Measurements from ENCODE around the gene PLA2G2E.

Gene PLA2G2E

DNA sequence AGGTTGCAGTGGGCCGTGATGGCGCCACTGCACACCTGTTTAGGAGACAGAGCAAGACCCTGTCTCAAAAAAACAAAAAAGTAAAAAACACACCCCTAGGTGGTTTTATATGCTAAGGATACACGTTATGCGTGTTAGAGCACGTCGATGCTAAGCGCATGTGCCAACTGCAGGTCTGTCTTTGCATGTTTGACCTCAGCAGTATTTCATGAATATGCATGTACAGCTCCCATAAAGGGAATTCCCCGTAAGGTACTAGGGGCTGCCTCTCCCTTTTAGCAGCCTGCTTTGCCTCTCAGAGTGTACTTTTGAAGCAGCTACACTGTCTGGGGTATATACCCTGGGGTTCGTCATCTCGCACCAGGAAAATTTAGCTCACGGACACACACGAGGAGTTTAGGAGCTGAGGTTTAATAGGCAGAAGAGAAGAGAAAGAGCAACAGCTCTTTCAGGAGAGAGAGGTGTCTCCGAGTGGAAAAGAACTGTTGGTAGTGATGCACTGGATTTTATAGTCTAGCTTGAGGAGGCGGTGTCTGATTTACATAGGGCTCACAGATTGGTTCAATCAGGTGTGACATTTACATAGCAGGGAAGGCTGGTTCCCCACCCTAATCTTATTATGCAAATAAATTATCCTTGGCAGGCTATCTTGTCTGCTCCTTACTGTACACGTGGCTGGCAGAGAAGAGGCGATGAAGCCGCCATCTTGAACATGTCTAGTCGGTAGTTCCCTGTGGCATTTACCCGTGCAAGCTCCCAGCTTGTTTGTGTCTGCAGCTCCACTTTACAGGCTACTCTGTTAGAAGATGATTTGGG is 45.4 kb downstream of the PLA2G2E start:
- in situ Hi-C loops (cut with HindIII; ENCODE audit: low sequenced_read_pairs): no loop called here
- no peak for DNase-seq (ENCODE audit: low read depth)
- TF ChIP-seq, protein P1, sequence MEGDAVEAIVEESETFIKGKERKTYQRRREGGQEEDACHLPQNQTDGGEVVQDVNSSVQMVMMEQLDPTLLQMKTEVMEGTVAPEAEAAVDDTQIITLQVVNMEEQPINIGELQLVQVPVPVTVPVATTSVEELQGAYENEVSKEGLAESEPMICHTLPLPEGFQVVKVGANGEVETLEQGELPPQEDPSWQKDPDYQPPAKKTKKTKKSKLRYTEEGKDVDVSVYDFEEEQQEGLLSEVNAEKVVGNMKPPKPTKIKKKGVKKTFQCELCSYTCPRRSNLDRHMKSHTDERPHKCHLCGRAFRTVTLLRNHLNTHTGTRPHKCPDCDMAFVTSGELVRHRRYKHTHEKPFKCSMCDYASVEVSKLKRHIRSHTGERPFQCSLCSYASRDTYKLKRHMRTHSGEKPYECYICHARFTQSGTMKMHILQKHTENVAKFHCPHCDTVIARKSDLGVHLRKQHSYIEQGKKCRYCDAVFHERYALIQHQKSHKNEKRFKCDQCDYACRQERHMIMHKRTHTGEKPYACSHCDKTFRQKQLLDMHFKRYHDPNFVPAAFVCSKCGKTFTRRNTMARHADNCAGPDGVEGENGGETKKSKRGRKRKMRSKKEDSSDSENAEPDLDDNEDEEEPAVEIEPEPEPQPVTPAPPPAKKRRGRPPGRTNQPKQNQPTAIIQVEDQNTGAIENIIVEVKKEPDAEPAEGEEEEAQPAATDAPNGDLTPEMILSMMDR (IDR thresholded peaks at IDR 0.05; ENCODE audit: low read depth, low read length, missing control alignments): no peak
- H3K4me3 ChIP-seq (ENCODE audit: low read depth, low read length): no peak overlapping the region

DNA sequence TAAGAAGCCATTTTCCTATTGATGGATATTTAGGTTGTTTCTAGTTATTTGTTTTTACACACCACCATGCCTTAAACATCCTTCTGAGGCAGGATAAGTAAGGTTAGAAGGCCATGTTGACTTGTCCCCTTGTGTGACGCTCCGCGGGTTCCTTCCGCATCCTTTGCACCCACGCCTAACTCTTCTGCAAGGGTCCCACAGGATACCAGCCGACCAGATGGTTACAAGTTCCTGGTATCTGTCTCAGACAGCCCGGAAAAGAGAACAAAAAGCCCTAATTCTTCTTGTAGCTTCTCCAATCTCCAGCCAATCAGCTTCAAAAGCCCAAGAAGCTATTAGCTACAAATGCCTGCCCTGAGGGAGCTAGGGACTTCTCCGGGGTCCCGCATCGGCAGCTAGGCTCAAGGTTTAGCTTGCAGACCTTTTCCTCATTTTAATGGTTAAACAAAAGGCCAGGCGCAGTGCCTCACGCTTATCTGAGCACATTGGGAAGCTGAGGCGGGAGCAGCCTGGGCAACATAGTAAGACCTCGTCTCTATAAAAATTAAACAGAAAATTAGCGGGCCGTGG is 46.2 kb downstream of the PLA2G2E start:
- TF ChIP-seq, protein P1 (IDR thresholded peaks at IDR 0.05; ENCODE audit: low read depth, low read length, missing control alignments): no peak
- in situ Hi-C loops (cut with HindIII; ENCODE audit: low sequenced_read_pairs): no loop called here
- no peak for DNase-seq (ENCODE audit: low read depth)
- H3K4me3 ChIP-seq (ENCODE audit: low read depth, low read length): no peak overlapping the region

DNA sequence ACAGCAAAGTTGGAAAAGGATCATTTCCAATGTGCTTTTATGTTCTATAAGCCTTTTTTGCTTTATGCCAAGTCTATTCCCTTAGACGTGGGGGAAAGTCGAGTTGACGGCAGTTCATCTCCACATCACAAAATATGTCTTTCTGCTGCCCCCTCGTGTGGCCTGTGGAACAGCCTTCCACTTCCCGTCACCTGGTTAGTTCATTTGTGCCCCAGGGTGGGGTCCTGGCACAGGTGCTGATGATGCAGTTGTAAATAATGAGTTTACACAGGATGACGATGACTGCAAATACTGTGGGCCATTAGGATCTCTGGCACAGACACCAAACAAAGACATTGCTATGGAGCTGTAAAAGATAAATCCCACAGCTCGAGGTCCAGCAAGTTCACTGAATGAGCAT is 51.2 kb downstream of the PLA2G2E start:
- H3K4me3 ChIP-seq (ENCODE audit: low read depth, low read length): no peak overlapping the region
- in situ Hi-C loops (cut with HindIII; ENCODE audit: low sequenced_read_pairs): no loop called here
- TF ChIP-seq, protein P1 (IDR thresholded peaks at IDR 0.05; ENCODE audit: low read depth, low read length, missing control alignments): no peak
- no peak for DNase-seq (ENCODE audit: low read depth)
